HEK293 (cell line): ENCODE results near the gene IL13.
A peak's percentile ranks its signal among the peaks of the same experiment; 100 is the strongest.
"Not testable (repeated sequence)": the region's sequence is repeated elsewhere in the genome, so short reads cannot be mapped to it uniquely, and the experiment has no call there.

Experiments
- CTCF ChIA-PET: fragments of 350-600 bp; formaldehyde crosslinking; extraction: SDS; loops from one replicate; lab custom pipeline; 2021; ENCODE audit warnings: antibody characterized with exemption; lab: Yijun Ruan, JAX
- POLR2A ChIA-PET: fragments of 300-600 bp; formaldehyde crosslinking; extraction: SDS; loops from one replicate; lab custom pipeline; 2020; ENCODE audit warnings: antibody characterized with exemption, inconsistent platforms; lab: Yijun Ruan, JAX
- H3K27ac ChIP-seq: fragments of 200-500 bp; sonication (Bioruptor generic); 2 replicates; pipeline ENCODE4 v1.5.1; 2014; ENCODE audit warnings: low read depth, low read length, control low read depth, inconsistent platforms; ENCODE audit errors: extremely low read depth
- H3K36me3 ChIP-seq, 2 experiments: fragments of 200-500 bp in 1 of 2; sonication (Bioruptor generic) in 1 of 2; 1 replicate in 1 of 2; 2 replicates in 1 of 2; pipeline ENCODE4 v1.5.1; 2014 to 2017; ENCODE audit warnings: inconsistent platforms in 2 of 2, low read length in 2 of 2; ENCODE audit not compliant: control insufficient read depth in 2 of 2, insufficient read depth in 1 of 2
- H3K4me1 ChIP-seq: fragments of 200-500 bp; sonication (Bioruptor generic); 2 replicates; pipeline ENCODE4 v1.5.1; 2014; ENCODE audit warnings: mild to moderate bottlenecking, low read length, inconsistent platforms; ENCODE audit not compliant: control insufficient read depth, insufficient read depth
- H3K4me3 ChIP-seq: 2 replicates; pipeline ENCODE4 v1.5.1; 2011; ENCODE audit warnings: low read depth, mild to moderate bottlenecking, control low read depth, low read length, moderate library complexity
- H3K9me3 ChIP-seq: fragments of 200-500 bp; sonication (Bioruptor generic); 2 replicates; pipeline ENCODE4 v1.5.1; 2014; ENCODE audit warnings: low read depth, low read length, inconsistent platforms; ENCODE audit not compliant: control insufficient read depth, insufficient read depth
- KLF1 ChIP-seq: fragments of 450-650 bp; formaldehyde crosslinking; IDR thresholded peaks from 2 replicates; pipeline ENCODE4 v1.5.1; 2016; ENCODE audit warnings: missing biosample characterization, missing genetic modification characterization
- MYNN ChIP-seq: fragments of 450-650 bp; formaldehyde crosslinking; IDR thresholded peaks from 2 replicates; pipeline ENCODE4 v1.5.1; 2016; ENCODE audit warnings: missing biosample characterization, missing genetic modification characterization, borderline replicate concordance
- REST ChIP-seq: fragments of 450-650 bp; formaldehyde crosslinking; IDR thresholded peaks from 2 replicates; pipeline ENCODE4 v1.5.1; 2016; ENCODE audit warnings: missing biosample characterization, missing genetic modification characterization
- SCRT1 ChIP-seq: fragments of 450-650 bp; formaldehyde crosslinking; IDR thresholded peaks from 2 replicates; pipeline ENCODE4 v1.5.1; 2016; ENCODE audit warnings: missing biosample characterization, missing genetic modification characterization, borderline replicate concordance
- SP2 ChIP-seq: fragments of 450-650 bp; formaldehyde crosslinking; IDR thresholded peaks from 2 replicates; pipeline ENCODE4 v1.5.1; 2016; ENCODE audit warnings: missing biosample characterization, missing genetic modification characterization
- SP7 ChIP-seq: fragments of 450-650 bp; formaldehyde crosslinking; IDR thresholded peaks from 2 replicates; pipeline ENCODE4 v1.5.1; 2016; ENCODE audit warnings: missing biosample characterization, missing genetic modification characterization
- ZIC2 ChIP-seq: fragments of 450-650 bp; formaldehyde crosslinking; IDR thresholded peaks from 2 replicates; pipeline ENCODE4 v1.5.1; 2016; ENCODE audit warnings: missing biosample characterization, missing genetic modification characterization
- ZNF121 ChIP-seq: fragments of 450-650 bp; formaldehyde crosslinking; IDR thresholded peaks from 2 replicates; pipeline ENCODE4 v1.5.1; 2016; ENCODE audit warnings: missing biosample characterization, missing genetic modification characterization
- ZNF146 ChIP-seq: fragments of 450-650 bp; formaldehyde crosslinking; IDR thresholded peaks from 2 replicates; pipeline ENCODE4 v1.5.1; 2016; ENCODE audit warnings: missing biosample characterization, missing genetic modification characterization
- ZNF16 ChIP-seq: fragments of 450-650 bp; formaldehyde crosslinking; IDR thresholded peaks from 2 replicates; pipeline ENCODE4 v1.5.1; 2016; ENCODE audit warnings: low read depth, missing biosample characterization, missing genetic modification characterization
- ZNF169 ChIP-seq: fragments of 450-650 bp; formaldehyde crosslinking; IDR thresholded peaks from 2 replicates; pipeline ENCODE4 v1.5.1; 2016; ENCODE audit warnings: missing biosample characterization, missing genetic modification characterization
- ZNF214 ChIP-seq: fragments of 450-650 bp; formaldehyde crosslinking; IDR thresholded peaks from 2 replicates; pipeline ENCODE4 v1.5.1; 2017; ENCODE audit warnings: missing biosample characterization, mild to moderate bottlenecking, missing genetic modification characterization, borderline replicate concordance
- ZNF266 ChIP-seq: fragments of 450-650 bp; formaldehyde crosslinking; IDR thresholded peaks from 2 replicates; pipeline ENCODE4 v1.5.1; 2016; ENCODE audit warnings: missing biosample characterization, missing genetic modification characterization, low read depth
- ZNF501 ChIP-seq: fragments of 450-650 bp; formaldehyde crosslinking; IDR thresholded peaks from 2 replicates; pipeline ENCODE4 v1.5.1; 2016; ENCODE audit warnings: missing biosample characterization, missing genetic modification characterization
- ZNF629 ChIP-seq: fragments of 450-650 bp; formaldehyde crosslinking; IDR thresholded peaks from 2 replicates; pipeline ENCODE4 v1.5.1; 2017; ENCODE audit warnings: missing biosample characterization, missing genetic modification characterization
- ZNF670 ChIP-seq: fragments of 450-650 bp; formaldehyde crosslinking; IDR thresholded peaks from 2 replicates; pipeline ENCODE4 v1.5.1; 2016; ENCODE audit warnings: missing biosample characterization, missing genetic modification characterization, low read depth
- ZNF785 ChIP-seq: fragments of 450-650 bp; formaldehyde crosslinking; IDR thresholded peaks from 2 replicates; pipeline ENCODE4 v1.5.1; 2016; ENCODE audit warnings: missing biosample characterization, missing genetic modification characterization
- ZXDB ChIP-seq: fragments of 450-650 bp; formaldehyde crosslinking; IDR thresholded peaks from 2 replicates; pipeline ENCODE4 v1.5.1; 2016; ENCODE audit warnings: missing biosample characterization, missing genetic modification characterization
- TF ChIP-seq, protein P1 (sequence below): fragments of 450-650 bp; formaldehyde crosslinking; IDR thresholded peaks from 2 replicates; pipeline ENCODE4 v1.5.1; 2016; ENCODE audit warnings: missing biosample characterization, missing genetic modification characterization

Gene IL13

DNA sequence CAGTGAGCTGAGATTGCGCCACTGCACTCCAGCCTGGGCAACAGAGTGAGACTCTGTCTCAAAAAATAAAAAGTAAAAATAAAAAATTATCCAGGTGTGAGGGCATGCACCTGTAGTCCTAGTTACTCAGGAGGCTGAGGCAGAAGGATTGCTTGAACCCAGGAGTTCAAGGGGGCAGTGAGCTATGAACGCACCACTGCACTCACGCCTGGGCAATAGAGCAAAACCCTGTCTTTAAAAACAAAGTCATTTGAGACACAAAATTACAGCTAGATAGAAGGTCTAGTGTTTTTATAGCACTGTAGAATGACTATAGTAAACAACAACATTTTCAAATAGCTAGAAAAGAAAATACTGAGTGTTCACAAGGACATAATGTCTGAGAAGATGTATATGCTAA is 32.2 kb downstream of the IL13 start:
- ChIA-PET CTCF (interaction anchor here (0.7 to 1.4 kb wide), 3 partner anchors 12 to 18 kb away, joined by 3 to 4 read pairs (median 4); no protein-coding TSS in a partner anchor), POLR2A (interaction anchor here (0.6 to 1.3 kb wide), 2 partner anchors 45 to 47 kb away, joined by 3 read pairs; partner anchors contain the start of gene KIF3A)
- peaks cover 4% of the 10 kb centered on the region for H3K4me1 ChIP-seq
- no peaks in the 10 kb centered on the region for H3K9me3 ChIP-seq
- TF ChIP-seq ZNF214 (tag by site-specific recombination): no peak
- peak; percentile 83 for TF ChIP-seq ZNF121
- no peak overlapping the region for H3K4me3 ChIP-seq
- H3K27ac ChIP-seq: no peak overlapping the region
- H3K36me3 ChIP-seq: peaks cover 2 to 4% of the 10 kb centered on the region in 2 experiments; a peak in 2 of 3 replicates

DNA sequence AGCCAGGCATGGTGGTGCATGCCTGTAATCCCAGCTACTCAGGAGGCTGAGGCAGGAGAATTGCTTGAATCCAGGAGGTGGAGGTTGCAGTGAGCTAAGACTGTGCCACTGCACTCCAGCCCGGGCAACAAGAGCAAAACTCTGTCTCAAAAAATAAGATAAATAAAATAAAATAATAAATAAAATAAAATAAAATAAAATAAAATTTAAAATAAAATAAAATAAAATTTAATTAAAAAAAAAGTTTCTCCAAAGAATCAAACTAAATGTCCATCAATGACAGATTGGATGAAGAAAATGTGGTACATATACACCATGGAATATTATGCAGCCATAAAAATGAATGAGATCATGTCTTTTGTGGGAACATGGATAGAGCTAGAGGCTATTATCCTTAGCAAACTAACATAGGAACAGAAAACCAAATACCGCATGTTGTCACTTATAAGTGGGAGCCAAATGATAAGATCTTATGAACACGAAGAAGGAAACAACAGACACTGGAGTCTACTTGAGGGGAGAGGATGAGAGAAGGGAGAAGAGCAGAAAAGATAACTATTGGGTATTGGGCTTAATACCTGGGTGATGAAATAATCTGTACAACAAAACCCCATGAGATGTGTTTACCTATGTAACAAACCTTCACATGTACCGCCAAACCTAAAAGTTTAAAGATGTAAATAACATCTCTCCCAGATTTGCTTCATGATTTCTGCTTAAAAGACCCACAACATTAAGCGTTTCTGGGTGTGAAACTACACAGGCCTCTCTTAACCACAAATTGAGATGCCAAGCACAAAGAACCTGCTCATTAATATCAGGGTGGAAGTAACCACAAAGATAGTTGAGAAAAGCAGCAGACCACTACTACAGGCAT is 34.0 kb downstream of the IL13 start:
- H3K4me1 ChIP-seq, H3K27ac ChIP-seq, H3K4me3 ChIP-seq, CTCF ChIA-PET, H3K9me3 ChIP-seq, POLR2A ChIA-PET: not testable (repeated sequence)
- peak; percentile 77 for TF ChIP-seq ZNF146
- peaks cover 8 to 14% of the 10 kb centered on the region in 2 experiments; a peak in 2 of 3 replicates for H3K36me3 ChIP-seq

DNA sequence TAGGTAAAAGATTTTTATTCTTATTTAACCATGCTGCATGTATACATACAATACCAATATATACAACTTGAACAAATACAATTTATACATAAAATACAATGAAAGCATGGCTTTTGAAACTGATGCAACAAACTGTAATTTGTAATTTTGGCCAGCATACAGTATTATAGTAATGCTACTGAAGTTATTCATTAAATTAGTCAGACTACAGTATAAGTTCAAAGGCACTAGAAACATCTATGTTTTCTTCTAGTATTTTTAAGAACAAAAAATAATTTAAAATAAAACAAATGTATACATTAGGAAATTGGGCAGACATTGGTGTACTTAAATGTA is 34.6 kb downstream of the IL13 start:
- H3K27ac ChIP-seq: no peak overlapping the region
- H3K4me3 ChIP-seq: no peak overlapping the region
- H3K9me3 ChIP-seq: no peaks in the 10 kb centered on the region
- ChIA-PET POLR2A (no interaction called here), CTCF (no interaction called here)
- H3K4me1 ChIP-seq: peaks cover 4% of the 10 kb centered on the region
- TF ChIP-seq ZNF785: no peak
- no peak for TF ChIP-seq SCRT1
- no peak for TF ChIP-seq SP2 (tag by site-specific recombination)
- TF ChIP-seq KLF1 (tag by site-specific recombination): no peak
- no peak for TF ChIP-seq ZNF266
- TF ChIP-seq ZIC2 (tag by site-specific recombination): no peak
- no peak for TF ChIP-seq SP7 (tag by site-specific recombination)
- TF ChIP-seq ZNF146: no peak
- TF ChIP-seq ZNF629 (tag by site-specific recombination): no peak
- peaks cover 8 to 20% of the 10 kb centered on the region in 2 experiments; a peak in 2 of 3 replicates for H3K36me3 ChIP-seq

DNA sequence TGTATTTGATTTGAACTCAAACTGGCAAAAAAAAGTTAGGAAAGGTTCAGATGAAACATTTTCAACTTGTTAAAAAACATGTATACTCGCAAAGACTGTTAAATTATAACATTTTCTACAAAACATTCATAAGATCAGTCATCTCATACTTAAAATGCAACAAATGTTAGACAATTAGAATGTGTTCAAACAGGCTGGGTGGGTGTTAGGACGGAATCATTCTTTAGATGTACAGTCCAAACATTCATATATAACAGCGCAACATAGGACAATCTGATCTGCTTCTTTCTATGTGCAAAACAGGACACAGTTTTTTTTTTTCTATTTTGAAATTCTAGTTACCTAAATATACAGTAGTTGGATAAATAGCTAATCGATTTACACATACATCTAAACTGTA is 38.0 kb downstream of the IL13 start:
- CTCF ChIA-PET: interaction anchor here (1.1 kb wide), 1 partner anchor 18 kb away, joined by 5 read pairs; no protein-coding TSS in a partner anchor
- POLR2A ChIA-PET: no interaction called here
- TF ChIP-seq ZNF169 (tag by site-specific recombination) (no peak), ZXDB (tag by site-specific recombination) (no peak), REST (no peak), ZNF670 (no peak), ZNF16 (no peak), ZNF501 (no peak), MYNN (tag by site-specific recombination) (no peak)
- TF ChIP-seq, protein P1, sequence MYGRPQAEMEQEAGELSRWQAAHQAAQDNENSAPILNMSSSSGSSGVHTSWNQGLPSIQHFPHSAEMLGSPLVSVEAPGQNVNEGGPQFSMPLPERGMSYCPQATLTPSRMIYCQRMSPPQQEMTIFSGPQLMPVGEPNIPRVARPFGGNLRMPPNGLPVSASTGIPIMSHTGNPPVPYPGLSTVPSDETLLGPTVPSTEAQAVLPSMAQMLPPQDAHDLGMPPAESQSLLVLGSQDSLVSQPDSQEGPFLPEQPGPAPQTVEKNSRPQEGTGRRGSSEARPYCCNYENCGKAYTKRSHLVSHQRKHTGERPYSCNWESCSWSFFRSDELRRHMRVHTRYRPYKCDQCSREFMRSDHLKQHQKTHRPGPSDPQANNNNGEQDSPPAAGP: no peak

More for the DNA sequence above, 38.0 kb downstream of the IL13 start:
- H3K4me3 ChIP-seq: no peak overlapping the region
- H3K4me1 ChIP-seq: no peaks in the 10 kb centered on the region
- no peaks in the 10 kb centered on the region for H3K9me3 ChIP-seq
- no peak overlapping the region for H3K27ac ChIP-seq
- peaks cover 35 to 47% of the 10 kb centered on the region in 2 experiments for H3K36me3 ChIP-seq
